GM21737 (cell line): ENCODE measurements around the gene IGFBP4.

Source experiments
- ATAC-seq: cut with Tn5 transposase; IDR thresholded peaks from one replicate; pipeline ENCODE4 v1.9.1; 2021; ENCODE audit warnings: mild to moderate bottlenecking, moderate library complexity; ENCODE audit not compliant: unreplicated experiment

The IGFBP4 gene

GRCh38 chr17:40470932-40471828 lies 27.9 kb downstream of the IGFBP4 start:
- no peak for ATAC-seq

DNA sequence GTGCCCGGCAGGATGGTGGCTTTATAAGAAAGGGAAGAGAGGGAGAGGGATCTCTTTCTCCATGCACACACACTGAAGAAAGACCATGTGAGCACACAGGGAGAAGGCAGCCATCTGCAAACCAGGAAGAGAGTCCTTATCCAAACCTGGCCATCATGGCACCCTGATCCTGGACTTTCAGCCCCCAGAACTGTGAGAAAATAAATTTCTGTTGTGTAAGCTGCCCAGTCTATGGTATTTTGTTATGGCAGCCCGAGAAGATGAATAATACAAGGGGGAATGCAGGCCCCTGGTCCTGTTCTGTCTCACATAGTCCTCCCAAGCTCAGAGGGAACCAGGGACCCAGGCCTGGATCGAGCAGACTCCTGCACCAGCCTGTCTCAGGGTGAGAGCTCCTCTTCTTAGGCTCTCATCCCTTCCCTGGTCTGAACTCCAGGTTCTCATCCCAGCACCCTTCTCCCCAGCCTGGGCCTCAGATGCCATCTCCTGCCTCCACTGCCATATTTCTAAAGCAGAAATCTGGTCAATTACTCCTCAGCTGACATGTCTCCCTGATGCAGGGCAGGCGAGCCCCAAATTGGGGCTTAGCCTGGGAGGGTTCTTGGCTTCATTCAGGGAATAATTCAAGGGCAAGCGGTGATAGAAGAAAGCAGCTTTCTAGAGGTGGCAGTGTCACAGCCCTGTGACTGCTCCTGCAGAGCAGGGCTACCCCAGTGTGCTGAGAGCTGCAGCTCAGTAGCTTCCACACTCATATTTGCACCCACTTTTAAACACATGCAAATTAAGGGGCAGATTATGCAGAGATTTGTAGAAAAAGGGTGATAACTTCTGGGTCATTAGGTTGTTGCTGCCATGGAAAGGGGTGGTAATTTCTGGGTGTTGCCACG lies 28.8 kb downstream of the IGFBP4 start:
- ATAC-seq = no peak

DNA sequence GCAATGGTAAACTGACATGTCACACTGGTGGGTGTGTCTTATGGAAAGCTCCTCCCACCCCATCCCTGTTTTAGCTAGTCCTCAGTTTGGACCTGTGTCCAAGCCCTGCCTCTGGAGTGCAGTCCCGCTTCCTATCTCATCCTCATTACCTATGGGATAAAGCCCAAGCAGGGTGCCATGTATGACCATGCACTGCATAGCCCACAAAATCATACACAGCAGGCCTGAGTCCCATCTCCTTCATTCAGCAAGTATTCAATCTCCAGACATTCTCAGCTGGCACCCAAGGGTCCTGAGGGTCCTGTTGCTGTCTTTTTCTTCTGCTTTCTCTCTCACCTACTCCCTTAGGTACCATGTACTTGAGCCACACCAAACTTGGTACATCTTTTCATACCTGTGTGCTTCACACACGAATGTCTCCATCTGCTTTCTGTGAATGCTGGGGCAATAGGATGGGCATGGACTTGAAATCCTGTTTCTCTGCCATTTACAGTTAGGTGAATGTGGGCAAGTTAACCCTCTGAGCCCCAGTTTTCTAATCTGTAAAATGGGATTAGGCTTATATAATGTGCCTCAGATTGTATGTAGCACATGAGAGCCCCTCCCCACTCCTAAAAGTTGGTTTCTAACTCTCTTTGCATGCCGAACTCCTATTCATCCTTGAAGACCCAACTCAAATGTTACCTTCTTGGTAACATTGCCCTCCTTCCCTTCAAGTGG lies 29.6 kb downstream of the IGFBP4 start:
- ATAC-seq = no peak

GRCh38 chr17:40473573-40474365 lies 30.5 kb downstream of the IGFBP4 start:
- no peak for ATAC-seq

- no peak for ATAC-seq
Observed at GRCh38 chr17:40474419-40475002, 31.3 kb downstream of the IGFBP4 start.

- no peak for ATAC-seq
Observed at GRCh38 chr17:40475234-40475908, 32.1 kb downstream of the IGFBP4 start.

GRCh38 chr17:40477796-40478195 lies 34.5 kb downstream of the IGFBP4 start:
- no peak for ATAC-seq

GRCh38 chr17:40478486-40478885 lies 35.2 kb downstream of the IGFBP4 start:
- ATAC-seq = no peak

- no peak for ATAC-seq
Observed at GRCh38 chr17:40479754-40480480, 36.7 kb downstream of the IGFBP4 start.

- no peak for ATAC-seq
Observed at GRCh38 chr17:40480501-40481003, 37.3 kb downstream of the IGFBP4 start.

DNA sequence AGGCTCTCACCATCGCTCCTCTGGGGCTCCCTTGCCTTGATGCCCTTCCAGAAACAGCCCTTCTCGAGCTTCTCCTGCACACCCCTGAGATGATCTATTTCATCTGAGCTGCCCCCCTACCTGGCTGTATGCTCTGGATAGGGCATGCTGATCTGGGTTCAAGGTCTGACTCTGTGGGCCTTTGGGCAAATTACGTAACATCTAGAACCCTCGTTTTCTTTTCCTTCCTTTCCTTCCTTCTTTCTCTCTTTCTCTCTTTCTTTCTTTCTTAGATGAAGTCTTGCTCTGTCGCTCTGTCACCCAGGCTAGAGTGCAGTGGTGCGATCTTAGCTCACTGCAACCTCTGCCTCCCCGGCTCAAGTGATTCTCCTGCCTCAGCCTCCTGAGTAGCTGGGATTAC lies 37.9 kb downstream of the IGFBP4 start:
- no peak for ATAC-seq

DNA sequence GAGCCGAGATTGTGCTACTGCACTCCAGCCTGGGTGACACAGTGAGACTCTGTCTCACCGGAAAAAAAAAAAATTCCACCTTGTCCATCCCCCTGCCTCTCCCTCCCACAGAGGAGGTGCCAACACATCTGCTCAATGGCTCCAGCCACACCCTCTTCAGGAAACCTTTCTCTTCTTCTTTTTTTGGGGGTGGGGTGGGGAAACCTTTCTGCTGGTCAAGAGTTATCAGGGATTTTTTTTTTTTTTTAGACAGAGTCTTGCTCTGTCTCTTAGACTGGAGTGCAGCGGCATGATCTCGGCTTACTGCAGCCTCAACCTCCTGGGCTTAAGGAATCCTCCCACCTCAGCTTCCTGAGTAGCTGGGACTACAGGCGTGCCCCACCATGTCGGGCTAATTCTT lies 39.5 kb downstream of the IGFBP4 start:
- ATAC-seq = no peak

GRCh38 chr17:40483679-40484078 lies 40.4 kb downstream of the IGFBP4 start:
- ATAC-seq = no peak

DNA sequence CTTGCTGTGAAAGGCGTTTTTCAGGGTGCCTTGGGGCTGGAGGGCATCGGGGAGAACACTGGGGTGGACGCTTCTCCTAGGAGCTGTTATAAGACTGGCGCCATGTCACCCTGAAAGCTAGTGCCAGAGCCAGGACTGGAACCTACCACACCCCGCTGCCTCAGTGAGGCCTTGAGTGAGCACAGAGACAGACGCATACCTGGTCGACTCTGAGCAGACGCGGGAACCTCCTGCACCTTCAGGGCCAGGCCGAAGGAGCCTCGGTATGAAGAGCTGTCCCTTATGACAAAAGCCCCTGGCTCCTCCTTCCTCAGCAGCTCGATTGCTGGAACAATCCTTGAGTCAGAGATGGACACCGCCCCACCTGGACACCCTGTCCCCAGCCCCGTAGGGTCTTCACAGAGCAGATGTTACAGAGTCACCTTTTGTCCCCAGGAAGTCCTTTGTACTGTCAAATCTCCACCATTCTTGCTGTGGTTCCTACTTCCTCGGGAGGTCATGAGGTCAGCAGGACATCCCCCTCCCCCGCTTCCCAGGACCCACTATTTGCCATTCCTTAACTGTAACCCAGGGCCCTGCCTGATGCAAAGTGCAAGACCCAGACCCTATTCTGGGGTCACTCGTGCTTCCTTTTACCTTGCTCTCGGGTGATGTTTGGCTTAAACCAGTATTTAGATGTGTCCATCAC lies 41.2 kb downstream of the IGFBP4 start:
- no peak for ATAC-seq

- no peak for ATAC-seq
Observed at GRCh38 chr17:40484973-40485530, 41.8 kb downstream of the IGFBP4 start.

GRCh38 chr17:40485851-40486521 lies 42.7 kb downstream of the IGFBP4 start:
- no peak for ATAC-seq
